ENCODE data around the gene ALDH18A1. TPM values are rescaled to one million over a fixed set of nuclear protein-coding genes. Genes with fewer than 3 reads are reported as not detected.

ALDH18A1 gene
- total RNA-seq, 1 experiment from 2014 or later, result 114 TPM

DNA sequence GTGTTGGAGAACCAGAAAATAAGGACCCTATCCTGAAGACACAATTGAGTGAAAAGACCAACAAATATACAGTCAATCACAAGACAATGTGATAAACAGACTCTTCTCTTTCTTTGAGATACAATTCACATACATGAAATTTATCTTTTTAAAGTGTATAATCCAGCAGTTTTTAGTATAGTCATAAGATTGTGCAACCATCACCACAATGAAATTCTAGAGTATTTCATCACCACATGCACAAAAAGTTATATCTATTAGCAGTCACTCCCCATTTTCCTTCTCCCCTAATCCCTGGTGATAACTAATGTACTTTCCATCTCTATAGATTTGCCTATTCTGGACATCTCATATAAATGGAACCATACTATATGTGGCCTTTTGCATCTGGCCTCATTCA, 87.1 kb downstream of the ALDH18A1 start:
- Histone ChIP-seq H2BK20ac (ENCODE audit: low read depth, low read length, poor library complexity, severe bottlenecking) (no peak overlapping the region), H3K18ac (ENCODE audit: insufficient read length, low read depth, low read length) (no peak overlapping the region), H3K27ac (ENCODE audit: insufficient read length, low read depth, low read length) (no peak overlapping the region), H3K27me3 (ENCODE audit: insufficient read depth, low read length) (no peaks in the 10 kb centered on the region), H2AK5ac (ENCODE audit: insufficient read length, low read length) (no peak overlapping the region), H3K9me3 (ENCODE audit: control insufficient read depth, low read depth, low read length) (no peaks in the 10 kb centered on the region), H4K8ac (replicated peaks; ENCODE audit: insufficient read length, low read depth, low read length) (no peak overlapping the region), H4K91ac (ENCODE audit: insufficient read length, low read depth, low read length) (no peak overlapping the region), H3K79me1 (ENCODE audit: insufficient read depth, low read depth, low read length, poor library complexity, severe bottlenecking) (no peaks in the 10 kb centered on the region), H3K23me2 (ENCODE audit: insufficient read length, low read depth, low read length, poor library complexity, severe bottlenecking) (no peaks in the 10 kb centered on the region), H2BK12ac (ENCODE audit: insufficient read length, low read depth, low read length) (no peak overlapping the region), H3K14ac (ENCODE audit: insufficient read depth, low read length) (no peak overlapping the region), H3K56ac (ENCODE audit: insufficient read length, low read depth, low read length) (no peak overlapping the region), H3K79me2 (ENCODE audit: insufficient read depth, low read length) (no peaks in the 10 kb centered on the region), H3K4ac (ENCODE audit: low read depth, low read length) (no peak overlapping the region), H4K20me1 (ENCODE audit: control insufficient read depth, insufficient read depth, insufficient read length) (no peaks in the 10 kb centered on the region), H2AFZ (ENCODE audit: low read length) (no peak overlapping the region), H3K4me1 (ENCODE audit: insufficient read depth, low read length) (no peaks in the 10 kb centered on the region), H3K9ac (ENCODE audit: extremely low read depth, insufficient read length, low read length) (no peak overlapping the region), H2BK120ac (ENCODE audit: low read depth, low read length, poor library complexity, severe bottlenecking) (no peak overlapping the region), H3K23ac (ENCODE audit: insufficient read length, low read depth, low read length) (no peak overlapping the region), H3K4me2 (ENCODE audit: insufficient read depth, insufficient read length, low read length) (no peak overlapping the region), H3T11ph (ENCODE audit: low read length) (no peak overlapping the region), H2BK5ac (ENCODE audit: insufficient read length, low read length) (no peak overlapping the region), H2BK15ac (ENCODE audit: low read depth, low read length) (no peak overlapping the region), H4K5ac (ENCODE audit: insufficient read length, low read depth, low read length) (no peak overlapping the region)
- H3K4me3 Mint-ChIP-seq, result no peak overlapping the region
- H3K27ac Mint-ChIP-seq, result no peak overlapping the region; a peak in 1 of 7 replicates
- no peak for DNase-seq
- no peaks in the 10 kb centered on the region for H3K36me3 Mint-ChIP-seq (ENCODE audit: insufficient read depth in 1 of 3, low read depth in 3 of 3)
- H3K27me3 Mint-ChIP-seq (ENCODE audit: low read depth), result no peaks in the 10 kb centered on the region; the same call in 1 of the 2 replicates
- no peaks in the 10 kb centered on the region for H3K9me3 Mint-ChIP-seq
- TF ChIP-seq, protein P1, sequence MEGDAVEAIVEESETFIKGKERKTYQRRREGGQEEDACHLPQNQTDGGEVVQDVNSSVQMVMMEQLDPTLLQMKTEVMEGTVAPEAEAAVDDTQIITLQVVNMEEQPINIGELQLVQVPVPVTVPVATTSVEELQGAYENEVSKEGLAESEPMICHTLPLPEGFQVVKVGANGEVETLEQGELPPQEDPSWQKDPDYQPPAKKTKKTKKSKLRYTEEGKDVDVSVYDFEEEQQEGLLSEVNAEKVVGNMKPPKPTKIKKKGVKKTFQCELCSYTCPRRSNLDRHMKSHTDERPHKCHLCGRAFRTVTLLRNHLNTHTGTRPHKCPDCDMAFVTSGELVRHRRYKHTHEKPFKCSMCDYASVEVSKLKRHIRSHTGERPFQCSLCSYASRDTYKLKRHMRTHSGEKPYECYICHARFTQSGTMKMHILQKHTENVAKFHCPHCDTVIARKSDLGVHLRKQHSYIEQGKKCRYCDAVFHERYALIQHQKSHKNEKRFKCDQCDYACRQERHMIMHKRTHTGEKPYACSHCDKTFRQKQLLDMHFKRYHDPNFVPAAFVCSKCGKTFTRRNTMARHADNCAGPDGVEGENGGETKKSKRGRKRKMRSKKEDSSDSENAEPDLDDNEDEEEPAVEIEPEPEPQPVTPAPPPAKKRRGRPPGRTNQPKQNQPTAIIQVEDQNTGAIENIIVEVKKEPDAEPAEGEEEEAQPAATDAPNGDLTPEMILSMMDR (conservative IDR thresholded peaks at IDR 0.05), result no peak
- H3K4me1 Mint-ChIP-seq, result peaks cover 0 to 13% of the 10 kb centered on the region in 2 experiments; a peak in 2 of 4 replicates

Measured in H9 (cell line).